Measurements from ENCODE around the gene RTKN2.

GRCh38 chr10:62149621-62150020 lies 119.0 kb downstream of the RTKN2 start:
- TF ChIP-seq JUNB (IDR thresholded peaks at IDR 0.05) = no peak
- no peak for TF ChIP-seq USF1 (IDR thresholded peaks at IDR 0.05; ENCODE audit: borderline replicate concordance, extremely low read length, insufficient read depth, low read depth, low read length)
- no peak for TF ChIP-seq CTCF (IDR thresholded peaks at IDR 0.05 in 2 of 3, conservative IDR thresholded peaks at IDR 0.05 in 1 of 3; ENCODE audit: control insufficient read depth in 2 of 3, extremely low read depth in 1 of 3, insufficient read depth in 1 of 3, low read depth in 3 of 3, low read length in 3 of 3)
- TF ChIP-seq MEF2A (IDR thresholded peaks at IDR 0.05; ENCODE audit: insufficient read depth, low read depth, low read length) = no peak
- no peak for TF ChIP-seq POLR2AphosphoS5 (IDR thresholded peaks at IDR 0.05; ENCODE audit: low read length)
- TF ChIP-seq CHD4 (IDR thresholded peaks at IDR 0.05) = no peak
